Suprapubic skin (tissue), 3 donors: ENCODE results near the gene SOCS4.

Experiments used
- CTCF ChIP-seq, 2 donors: fragments of 200-600 bp in 1 of 2; fragments of 450-650 bp in 1 of 2; sonication (generic) in 1 of 2; IDR thresholded peaks; one replicate each; pipeline ENCODE4 v1.5.1; 2016 to 2019; ENCODE audit warnings: antibody characterized with exemption in 2 of 2, mild to moderate bottlenecking in 1 of 2, moderate library complexity in 1 of 2
- POLR2A ChIP-seq, 2 donors: fragments of 450-650 bp; IDR thresholded peaks; one replicate each; pipeline ENCODE4 v1.6.1; 2017; ENCODE audit warnings: antibody characterized with exemption in 2 of 2, mild to moderate bottlenecking in 2 of 2, moderate library complexity in 2 of 2

DNA sequence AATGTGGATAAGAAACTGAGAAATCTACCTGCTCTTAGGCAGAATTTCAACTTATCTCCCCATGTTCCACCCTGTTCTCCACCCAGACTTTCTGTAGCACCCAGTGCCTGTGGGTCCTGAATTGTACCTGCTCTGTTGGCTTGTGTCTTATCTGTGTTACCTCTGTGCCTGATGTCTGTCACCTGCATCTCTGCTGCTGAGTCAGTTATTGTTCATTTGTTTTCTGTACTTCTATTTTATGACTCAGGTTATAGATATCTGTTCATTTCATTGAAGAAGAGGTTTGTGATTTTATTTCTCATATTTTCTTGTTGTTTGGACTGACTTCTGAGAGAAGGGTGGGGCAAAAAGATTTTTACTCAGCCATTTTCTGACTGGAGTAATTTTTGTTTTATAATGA is 11.7 kb downstream of the SOCS4 start:
- TF ChIP-seq CTCF (IDR thresholded peaks at IDR 0.05), result no peak
- TF ChIP-seq POLR2A (IDR thresholded peaks at IDR 0.05), result no peak
